Measurements from ENCODE around the gene FGF23.

The FGF23 gene

GRCh38 chr12:4323396-4323795 is 56.1 kb downstream of the FGF23 start:
- Histone ChIP-seq H3K79me2 (ENCODE audit: insufficient read depth, low read length) (peaks cover 44% of the 10 kb centered on the region), H4K20me1 (ENCODE audit: insufficient read depth, low read length, poor library complexity, severe bottlenecking) (no peaks in the 10 kb centered on the region), H3K9ac (ENCODE audit: low read depth, low read length, poor library complexity, severe bottlenecking) (peak overlapping the region; percentile 98), H3K4me3 (ENCODE audit: low read length, poor library complexity, severe bottlenecking) (peak overlapping the region; percentile 94), H3K9me3 (ENCODE audit: insufficient read depth, low read depth, low read length) (no peaks in the 10 kb centered on the region), H3K27me3 (ENCODE audit: insufficient read depth, low read length, poor library complexity, severe bottlenecking) (no peaks in the 10 kb centered on the region), H3K9me2 (replicated peaks; ENCODE audit: low read depth, low read length) (no peaks in the 10 kb centered on the region), H3K36me3 (ENCODE audit: insufficient read depth, low read length) (no peaks in the 10 kb centered on the region), H3K4me2 (ENCODE audit: low read depth, low read length, poor library complexity, severe bottlenecking) (peak overlapping the region; percentile 65), H2AFZ (ENCODE audit: low read length) (peak overlapping the region; percentile 0; the same call in 1 of the 2 replicates), H3K4me1 (ENCODE audit: insufficient read depth, low read length, poor library complexity, severe bottlenecking) (peaks cover 23% of the 10 kb centered on the region), H3F3A (ENCODE audit: low read depth) (no peaks in the 10 kb centered on the region)
- no peak for TF ChIP-seq EZH2phosphoT487 (IDR thresholded peaks at IDR 0.05; ENCODE audit: borderline replicate concordance)
- TF ChIP-seq, protein P1, sequence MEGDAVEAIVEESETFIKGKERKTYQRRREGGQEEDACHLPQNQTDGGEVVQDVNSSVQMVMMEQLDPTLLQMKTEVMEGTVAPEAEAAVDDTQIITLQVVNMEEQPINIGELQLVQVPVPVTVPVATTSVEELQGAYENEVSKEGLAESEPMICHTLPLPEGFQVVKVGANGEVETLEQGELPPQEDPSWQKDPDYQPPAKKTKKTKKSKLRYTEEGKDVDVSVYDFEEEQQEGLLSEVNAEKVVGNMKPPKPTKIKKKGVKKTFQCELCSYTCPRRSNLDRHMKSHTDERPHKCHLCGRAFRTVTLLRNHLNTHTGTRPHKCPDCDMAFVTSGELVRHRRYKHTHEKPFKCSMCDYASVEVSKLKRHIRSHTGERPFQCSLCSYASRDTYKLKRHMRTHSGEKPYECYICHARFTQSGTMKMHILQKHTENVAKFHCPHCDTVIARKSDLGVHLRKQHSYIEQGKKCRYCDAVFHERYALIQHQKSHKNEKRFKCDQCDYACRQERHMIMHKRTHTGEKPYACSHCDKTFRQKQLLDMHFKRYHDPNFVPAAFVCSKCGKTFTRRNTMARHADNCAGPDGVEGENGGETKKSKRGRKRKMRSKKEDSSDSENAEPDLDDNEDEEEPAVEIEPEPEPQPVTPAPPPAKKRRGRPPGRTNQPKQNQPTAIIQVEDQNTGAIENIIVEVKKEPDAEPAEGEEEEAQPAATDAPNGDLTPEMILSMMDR (conservative IDR thresholded peaks at IDR 0.05; ENCODE audit: low read length): no peak

DNA sequence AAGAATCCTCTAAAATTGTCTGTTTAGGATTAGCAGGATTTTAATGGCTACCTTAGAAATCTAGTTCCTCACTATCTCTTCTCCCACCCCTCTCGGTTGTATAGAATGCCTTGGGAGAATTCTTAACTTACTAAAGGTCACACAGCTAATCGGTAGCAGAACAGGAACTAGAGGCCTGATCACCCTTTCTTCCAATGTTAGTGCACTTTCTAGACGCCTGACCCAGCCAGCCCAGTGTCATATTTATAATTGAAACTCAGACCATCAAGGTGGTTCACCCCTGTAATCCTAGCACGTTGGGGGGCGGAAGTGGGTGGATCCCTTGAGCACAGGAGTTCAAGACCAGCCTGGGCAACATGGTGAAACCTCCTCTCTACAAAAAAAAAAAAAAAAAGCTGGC is 56.8 kb downstream of the FGF23 start:
- Histone ChIP-seq H3K4me1 (ENCODE audit: insufficient read depth, low read length, poor library complexity, severe bottlenecking) (peaks cover 23% of the 10 kb centered on the region), H3K9me2 (replicated peaks; ENCODE audit: low read depth, low read length) (no peaks in the 10 kb centered on the region), H3K4me3 (ENCODE audit: low read length, poor library complexity, severe bottlenecking) (peak overlapping the region; percentile 94), H3F3A (ENCODE audit: low read depth) (no peaks in the 10 kb centered on the region), H2AFZ (ENCODE audit: low read length) (no peak overlapping the region), H3K27me3 (ENCODE audit: insufficient read depth, low read length, poor library complexity, severe bottlenecking) (no peaks in the 10 kb centered on the region), H3K4me2 (ENCODE audit: low read depth, low read length, poor library complexity, severe bottlenecking) (peak overlapping the region; percentile 65), H4K20me1 (ENCODE audit: insufficient read depth, low read length, poor library complexity, severe bottlenecking) (no peaks in the 10 kb centered on the region), H3K36me3 (ENCODE audit: insufficient read depth, low read length) (no peaks in the 10 kb centered on the region), H3K79me2 (ENCODE audit: insufficient read depth, low read length) (peaks cover 43% of the 10 kb centered on the region), H3K9me3 (ENCODE audit: insufficient read depth, low read depth, low read length) (no peaks in the 10 kb centered on the region), H3K9ac (ENCODE audit: low read depth, low read length, poor library complexity, severe bottlenecking) (peak overlapping the region; percentile 98)
- TF ChIP-seq EZH2phosphoT487 (IDR thresholded peaks at IDR 0.05; ENCODE audit: borderline replicate concordance): no peak
- TF ChIP-seq, protein P1 (conservative IDR thresholded peaks at IDR 0.05; ENCODE audit: low read length): no peak

DNA sequence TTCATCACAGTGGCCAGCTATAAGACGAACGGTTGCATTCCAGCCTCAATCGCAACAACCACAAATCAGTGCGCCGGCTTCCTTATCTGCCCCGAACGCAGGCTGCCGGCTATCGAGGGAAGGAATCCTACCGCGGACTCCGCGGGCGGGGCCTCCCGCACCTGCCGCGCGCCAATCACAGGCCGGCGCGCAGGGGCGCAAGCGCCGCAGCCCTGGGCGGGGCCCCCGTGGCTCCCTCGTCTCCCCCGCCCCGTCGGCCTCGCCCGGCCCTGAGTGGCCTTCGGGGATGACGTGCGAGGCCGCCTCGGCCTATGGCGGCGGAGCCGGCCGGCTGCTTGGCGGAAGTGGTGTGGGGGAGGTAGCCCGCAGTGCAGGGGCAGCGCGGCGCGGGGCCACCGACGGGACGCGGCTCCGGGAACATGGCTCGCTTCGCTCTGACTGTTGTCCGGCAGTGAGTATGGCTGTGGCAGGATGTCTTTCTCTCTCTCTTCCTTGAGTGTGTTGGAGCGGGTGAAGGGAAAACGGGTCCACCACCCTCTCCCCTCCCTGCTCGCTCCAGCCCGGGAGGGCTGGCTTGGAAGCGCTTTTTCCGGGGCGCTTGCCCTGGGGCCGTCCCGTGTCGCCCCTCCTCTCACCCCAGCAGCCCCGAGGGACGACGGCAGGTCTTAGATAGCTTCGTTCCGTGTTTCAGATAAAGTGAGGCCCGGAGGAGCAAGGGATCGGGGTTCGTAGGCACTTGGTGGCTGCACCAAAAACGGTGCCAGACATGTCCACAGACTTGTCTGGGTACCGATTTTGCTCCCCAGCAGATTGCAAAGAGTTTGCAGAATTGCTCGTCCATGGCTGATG is 58.4 kb downstream of the FGF23 start, which contains the start of gene TIGAR:
Gene TIGAR, plus strand, starts transcription at position 361 of the 849 bp plus-strand sequence. Its CDS starts 59 bp downstream, at position 420.
- H3K4me1 ChIP-seq (ENCODE audit: insufficient read depth, low read length, poor library complexity, severe bottlenecking): peaks cover 23% of the 10 kb centered on the region
- H2AFZ ChIP-seq (ENCODE audit: low read length): peak within 1 kb of the TSS; percentile 91
- no peaks in the 10 kb centered on the region for H3K36me3 ChIP-seq (ENCODE audit: insufficient read depth, low read length)
- H3K4me2 ChIP-seq (ENCODE audit: low read depth, low read length, poor library complexity, severe bottlenecking): peak within 1 kb of the TSS; percentile 76
- peak within 1 kb of the TSS; percentile 98 for H3K9ac ChIP-seq (ENCODE audit: low read depth, low read length, poor library complexity, severe bottlenecking)
- no peaks in the 10 kb centered on the region for H4K20me1 ChIP-seq (ENCODE audit: insufficient read depth, low read length, poor library complexity, severe bottlenecking)
- no peaks in the 10 kb centered on the region for H3F3A ChIP-seq (ENCODE audit: low read depth)
- H3K79me2 ChIP-seq (ENCODE audit: insufficient read depth, low read length): peaks cover 35% of the 10 kb centered on the region
- peak within 1 kb of the TSS; percentile 94 for H3K4me3 ChIP-seq (ENCODE audit: low read length, poor library complexity, severe bottlenecking)
- no peaks in the 10 kb centered on the region for H3K9me2 ChIP-seq (replicated peaks; ENCODE audit: low read depth, low read length)
- no peaks in the 10 kb centered on the region for H3K27me3 ChIP-seq (ENCODE audit: insufficient read depth, low read length, poor library complexity, severe bottlenecking)
- TF ChIP-seq EZH2phosphoT487 (IDR thresholded peaks at IDR 0.05; ENCODE audit: borderline replicate concordance): no peak
- TF ChIP-seq, protein P1 (conservative IDR thresholded peaks at IDR 0.05; ENCODE audit: low read length): no peak
- no peaks in the 10 kb centered on the region for H3K9me3 ChIP-seq (ENCODE audit: insufficient read depth, low read depth, low read length)

Data from Loucy (cell line).